Upper lobe of left lung (tissue), 4 donors: Measurements from ENCODE around the gene POMGNT1.

Experiments used
- CTCF ChIP-seq, 6 experiments: fragments of 450-650 bp in 4 of 6; fragments of 200-600 bp in 2 of 6; sonication (generic) in 2 of 6; IDR thresholded peaks; one replicate each; pipeline ENCODE4 v1.5.1; 2016 to 2019; ENCODE audit warnings: antibody characterized with exemption in 6 of 6
- EP300 ChIP-seq, 4 donors: sonication (generic); formaldehyde crosslinking; IDR thresholded peaks; one replicate each; pipeline ENCODE4 v1.5.1; 2017; ENCODE audit warnings: antibody characterized with exemption in 4 of 4, control low read depth in 2 of 4
- POLR2A ChIP-seq, 4 donors: fragments of 450-650 bp; IDR thresholded peaks; one replicate each; pipeline ENCODE4 v1.5.1; 2016 to 2017; ENCODE audit warnings: antibody characterized with exemption in 4 of 4, mild to moderate bottlenecking in 2 of 4
- POLR2AphosphoS5 ChIP-seq, 2 donors: sonication (generic); formaldehyde crosslinking; IDR thresholded peaks; one replicate each; pipeline ENCODE4 v1.5.1; 2017; ENCODE audit warnings: antibody characterized with exemption in 2 of 2

GRCh38 chr1:46148318-46148717 is 49.9 kb downstream of the POMGNT1 start:
- TF ChIP-seq CTCF (IDR thresholded peaks at IDR 0.05) (no peak), EP300 (IDR thresholded peaks at IDR 0.05) (no peak), POLR2A (IDR thresholded peaks at IDR 0.05) (no peak), POLR2AphosphoS5 (IDR thresholded peaks at IDR 0.05) (no peak)
